ENCODE measurements around the gene DISC1. TPM values are rescaled to one million over a fixed set of nuclear protein-coding genes. Genes with fewer than 3 reads are reported as not detected.

DISC1 gene
- total and polyA plus RNA-seq, 2 donors (not counting 3 experiments of a cell fraction or from before 2014, with no cell fraction given), result 3.3 to 14.7 TPM

GRCh38 chr1:231733063-231733462 lies 106.5 kb downstream of the DISC1 start:
- no peak for FAIRE-seq
- no peak for DNase-seq (ENCODE audit: low read depth, low spot score)
- no TSS peak for BruUV-seq (replicated peaks)
- no peaks in the 10 kb centered on the region for H3K36me3 ChIP-seq (ENCODE audit: control insufficient read depth in 2 of 2, extremely low read depth in 1 of 2, insufficient read depth in 2 of 2, low read length in 2 of 2)
- no peak overlapping the region for H3K4me2 ChIP-seq (ENCODE audit: insufficient read depth, low read length)
- no peaks in the 10 kb centered on the region for H4K20me1 ChIP-seq (replicated peaks; ENCODE audit: control insufficient read depth, extremely low read depth, insufficient read depth, low read length)
- no peaks in the 10 kb centered on the region for H3K79me2 ChIP-seq (ENCODE audit: control insufficient read depth, insufficient read depth, low read length)
- no peak overlapping the region for H2AFZ ChIP-seq (ENCODE audit: low read depth, low read length)
- POLR2A ChIA-PET, result no interaction called here
- TF ChIP-seq MYC (IDR thresholded peaks at IDR 0.05; ENCODE audit: low read depth, low read length) (no peak), JUN (IDR thresholded peaks at IDR 0.05; ENCODE audit: borderline replicate concordance, insufficient read depth, insufficient read length, low read depth) (no peak), POLR2A (IDR thresholded peaks at IDR 0.05; ENCODE audit: low read depth, low read length) (no peak), EZH2 (IDR thresholded peaks at IDR 0.05; ENCODE audit: borderline replicate concordance, low read depth, low read length, severe bottlenecking) (no peak), POLR2AphosphoS5 (IDR thresholded peaks at IDR 0.05; ENCODE audit: insufficient read depth, low read depth, low read length) (no peak), FOS (IDR thresholded peaks at IDR 0.05; ENCODE audit: borderline replicate concordance, insufficient read depth, low read length) (no peak), GATA2 (IDR thresholded peaks at IDR 0.05; ENCODE audit: insufficient read depth, insufficient read length, low read depth, low read length) (no peak), MAX (IDR thresholded peaks at IDR 0.05; ENCODE audit: insufficient read depth, insufficient read length) (no peak), CTCF (IDR thresholded peaks at IDR 0.05; ENCODE audit: extremely low read depth in 1 of 2, insufficient read depth in 1 of 2, low read depth in 1 of 2, low read length in 2 of 2) (no peak)
- dilution Hi-C loops (cut with MboI; ENCODE audit: extremely low pct_ligation_motif_present, low sequenced_read_pairs) (no loop called here), intact Hi-C loops (cut with micrococcal nuclease) (no loop called here)
- no peaks in the 10 kb centered on the region for H3K27me3 ChIP-seq (ENCODE audit: control insufficient read depth in 2 of 2, insufficient read depth in 2 of 2, low read length in 2 of 2)
- H3K4me3 ChIP-seq (replicated peaks in 1 of 3; ENCODE audit: insufficient read depth in 1 of 3, low read depth in 1 of 3, low read length in 3 of 3), result no peak overlapping the region
- no peaks in the 10 kb centered on the region for H3K9me1 ChIP-seq (replicated peaks; ENCODE audit: control insufficient read depth, extremely low read depth, insufficient read depth, low read length)
- no peaks in the 10 kb centered on the region for H3K9me3 ChIP-seq (replicated peaks; ENCODE audit: control insufficient read depth, insufficient read depth, low read length)
- CTCF ChIA-PET, result no interaction called here
- H3K27ac ChIP-seq (ENCODE audit: insufficient read depth, low read depth, low read length), result no peak overlapping the region
- no peaks in the 10 kb centered on the region for H3K4me1 ChIP-seq (ENCODE audit: control insufficient read depth, extremely low read depth, insufficient read depth, low read length)
- no peak overlapping the region for H3K9ac ChIP-seq (replicated peaks; ENCODE audit: extremely low read depth, insufficient read depth, low read length)
